Measurements from ENCODE around the gene P2RX4. TPM values are rescaled to one million over a fixed set of nuclear protein-coding genes. Genes with fewer than 3 reads are reported as not detected.
"Not testable (repeated sequence)": the region's sequence is repeated elsewhere in the genome, so short reads cannot be mapped to it uniquely, and the experiment has no call there.

P2RX4 gene
- total and polyA plus RNA-seq, 2 of the 13 experiments (the other 11 are each of a cell fraction or from before 2014, with no cell fraction given): 13.8 to 30.8 TPM

- no peak for TF ChIP-seq ZFY (CRISPR knock-in tag; IDR thresholded peaks at IDR 0.05)
- no peak for TF ChIP-seq EEA1 (CRISPR knock-in tag; IDR thresholded peaks at IDR 0.05; ENCODE audit: borderline replicate concordance)
- TF ChIP-seq ZNF329 (CRISPR knock-in tag; IDR thresholded peaks at IDR 0.05; ENCODE audit: low read depth): no peak
- TF ChIP-seq SMAD3 (CRISPR knock-in tag; IDR thresholded peaks at IDR 0.05): no peak
- TF ChIP-seq ZNF691 (CRISPR knock-in tag; IDR thresholded peaks at IDR 0.05; ENCODE audit: borderline replicate concordance, low read depth): no peak
Measured at GRCh38 chr12:121253638-121254335, 43.9 kb downstream of the P2RX4 start (continued).

- DNase-seq (ENCODE audit: low spot score) (no peak), FAIRE-seq (no peak), ATAC-seq (peak; percentile 72)
- TF ChIP-seq CEBPB (IDR thresholded peaks at IDR 0.05; ENCODE audit: borderline replicate concordance, low read depth, low read length) (peak; percentile 4; the same call in 1 of the 2 replicates), HMG20B (CRISPR knock-in tag; conservative IDR thresholded peaks at IDR 0.05) (no peak)
- in situ Hi-C loops (cut with HindIII; ENCODE audit: extremely low pct_ligation_motif_present, low pct_unique_long_range_greater_than_20kb) (no loop called here), intact Hi-C loops (cut with micrococcal nuclease; ENCODE audit: unreplicated experiment) (no loop called here)
- WGBS (ENCODE audit: low lambda C conversion rate): 96% methylated on average over 9 of the region's 9 CpGs
- Histone ChIP-seq H3K4me3 (replicated peaks in 1 of 3; ENCODE audit: insufficient read depth in 1 of 3, low read depth in 2 of 3, low read length in 3 of 3) (no peak overlapping the region), H4K20me1 (ENCODE audit: insufficient read depth, low read length) (no peaks in the 10 kb centered on the region), H3K27me3 (ENCODE audit: control insufficient read depth in 1 of 2, insufficient read depth in 2 of 2, low read length in 2 of 2) (no peaks in the 10 kb centered on the region), H3K4me1 (ENCODE audit: insufficient read depth, low read length) (no peaks in the 10 kb centered on the region), H3K9me3 (ENCODE audit: low read length) (no peaks in the 10 kb centered on the region), H3K79me2 (ENCODE audit: insufficient read depth, low read length) (no peaks in the 10 kb centered on the region), H3K36me3 (replicated peaks in 1 of 2; ENCODE audit: control insufficient read depth in 1 of 2, insufficient read depth in 2 of 2, low read length in 2 of 2) (peaks cover 22 to 57% of the 10 kb centered on the region in 2 experiments), H3K27ac (ENCODE audit: extremely low read length, insufficient read depth, low read length) (no peak overlapping the region), H3K9ac (ENCODE audit: insufficient read depth, low read depth, low read length) (no peak overlapping the region), H2AFZ (ENCODE audit: low read length) (no peak overlapping the region), H3K4me2 (ENCODE audit: low read depth, low read length) (no peak overlapping the region)
- POLR2A ChIA-PET: no interaction called here
- BruUV-seq (replicated peaks): no TSS peak
- CTCF ChIA-PET (ENCODE audit: low intra/inter-chr PET ratio, low total read pairs): no interaction called here
Measured at GRCh38 chr12:121255433-121255832, 45.5 kb downstream of the P2RX4 start.

GRCh38 chr12:121257704-121258449 lies 47.9 kb downstream of the P2RX4 start:
- H3K27me3 ChIP-seq (ENCODE audit: control insufficient read depth in 1 of 2, insufficient read depth in 2 of 2, low read length in 2 of 2); H3K9me3 ChIP-seq (ENCODE audit: low read length); H3K4me3 ChIP-seq (replicated peaks in 1 of 3; ENCODE audit: insufficient read depth in 1 of 3, low read depth in 2 of 3, low read length in 3 of 3); FAIRE-seq; H2AFZ ChIP-seq (ENCODE audit: low read length); ATAC-seq; H3K4me2 ChIP-seq (ENCODE audit: low read depth, low read length); H3K9ac ChIP-seq (ENCODE audit: insufficient read depth, low read depth, low read length); in situ Hi-C loops (cut with HindIII; ENCODE audit: extremely low pct_ligation_motif_present, low pct_unique_long_range_greater_than_20kb); H3K79me2 ChIP-seq (ENCODE audit: insufficient read depth, low read length); H4K20me1 ChIP-seq (ENCODE audit: insufficient read depth, low read length); BruUV-seq (replicated peaks); H3K4me1 ChIP-seq (ENCODE audit: insufficient read depth, low read length); CTCF ChIA-PET (ENCODE audit: low intra/inter-chr PET ratio, low total read pairs); H3K27ac ChIP-seq (ENCODE audit: extremely low read length, insufficient read depth, low read length); DNase-seq (ENCODE audit: low spot score); POLR2A ChIA-PET; intact Hi-C loops (cut with micrococcal nuclease; ENCODE audit: unreplicated experiment): not testable (repeated sequence)
- WGBS (ENCODE audit: low lambda C conversion rate): 95% methylated on average over 8 of the region's 8 CpGs
- H3K36me3 ChIP-seq (replicated peaks in 1 of 2; ENCODE audit: control insufficient read depth in 1 of 2, insufficient read depth in 2 of 2, low read length in 2 of 2): peaks cover 17 to 53% of the 10 kb centered on the region in 2 experiments
